NCI-H187 treated with DMSO at 0.1 percent for 48 hours (cell line): Measurements from ENCODE around the gene MAPK4.

ENCODE experiments used
- DNase-seq: peaks from one replicate; lab custom pipeline; 2025; lab: John Stamatoyannopoulos, UW

MAPK4 gene

GRCh38 chr18:50721451-50722120, 161.7 kb downstream of the MAPK4 start:
- DNase-seq = no peak

- DNase-seq = no peak
Observed at GRCh38 chr18:50722311-50722710, 162.4 kb downstream of the MAPK4 start.

- no peak for DNase-seq
Observed at GRCh38 chr18:50724751-50725151, 164.9 kb downstream of the MAPK4 start.

GRCh38 chr18:50726960-50727589, 167.2 kb downstream of the MAPK4 start:
- DNase-seq = no peak

GRCh38 chr18:50727721-50728471, 168.0 kb downstream of the MAPK4 start:
- no peak for DNase-seq

- DNase-seq = no peak
Observed at GRCh38 chr18:50729376-50729775, 169.5 kb downstream of the MAPK4 start.

GRCh38 chr18:50729986-50730385, 170.1 kb downstream of the MAPK4 start:
- DNase-seq = no peak

- no peak for DNase-seq
Observed at GRCh38 chr18:50734342-50734741, 174.5 kb downstream of the MAPK4 start.

GRCh38 chr18:50734886-50735285, 175.0 kb downstream of the MAPK4 start:
- DNase-seq = no peak

GRCh38 chr18:50737127-50737526, 177.2 kb downstream of the MAPK4 start:
- DNase-seq = no peak

GRCh38 chr18:50738098-50738757, 178.3 kb downstream of the MAPK4 start:
- DNase-seq = no peak

GRCh38 chr18:50742952-50743351, 183.1 kb downstream of the MAPK4 start:
- no peak for DNase-seq

- DNase-seq = no peak
Observed at GRCh38 chr18:50744253-50744652, 184.4 kb downstream of the MAPK4 start.

- DNase-seq = no peak
Observed at GRCh38 chr18:50745945-50746344, 186.1 kb downstream of the MAPK4 start.

GRCh38 chr18:50747849-50748242, 188.0 kb downstream of the MAPK4 start:
- no peak for DNase-seq

- DNase-seq = no peak
Observed at GRCh38 chr18:50748243-50749229, 188.6 kb downstream of the MAPK4 start.

GRCh38 chr18:50749421-50749820, 189.5 kb downstream of the MAPK4 start:
- no peak for DNase-seq

- DNase-seq = no peak
Observed at GRCh38 chr18:50749945-50750344, 190.1 kb downstream of the MAPK4 start.

GRCh38 chr18:50750546-50750945, 190.7 kb downstream of the MAPK4 start:
- no peak for DNase-seq

- DNase-seq = no peak
Observed at GRCh38 chr18:50751490-50751889, 191.6 kb downstream of the MAPK4 start.

- no peak for DNase-seq
Observed at GRCh38 chr18:50751947-50752346, 192.1 kb downstream of the MAPK4 start.
